Thyroid gland (tissue), 4 donors: ENCODE measurements around the gene CTXN3. TPM values are rescaled to one million over a fixed set of nuclear protein-coding genes. Genes with fewer than 3 reads are reported as not detected.

Experiments used
- DNase-seq, 2 donors: peaks; one replicate each; pipeline ENCODE4 v3.0.0-alpha.2; 2019
- H3K27ac ChIP-seq, 3 donors: fragments of 200-600 bp; sonication (generic); 1 replicate in 2 of 3; 2 replicates in 1 of 3; pipeline ENCODE4 v1.5.1; 2016 to 2019; ENCODE audit warnings: mild to moderate bottlenecking in 1 of 3, moderate library complexity in 1 of 3
- H3K27me3 ChIP-seq: fragments of 200-600 bp; sonication (generic); one replicate; pipeline ENCODE4 v1.5.1; 2019
- H3K36me3 ChIP-seq, 2 donors: fragments of 200-600 bp; sonication (generic); one replicate each; pipeline ENCODE4 v1.5.1; 2016 to 2019
- H3K4me1 ChIP-seq, 2 donors: fragments of 200-600 bp; sonication (generic); one replicate each; pipeline ENCODE4 v1.5.1; 2017 to 2019
- H3K4me3 ChIP-seq, 3 donors: fragments of 200-600 bp; sonication (generic); replicated peaks in 1 of 3; 1 replicate in 2 of 3; 2 replicates in 1 of 3; pipeline ENCODE4 v1.5.1; 2016; ENCODE audit warnings: mild to moderate bottlenecking in 1 of 3
- H3K9me3 ChIP-seq: fragments of 200-600 bp; sonication (generic); one replicate; pipeline ENCODE4 v1.5.1; 2017
- POLR2A ChIP-seq, 2 donors: fragments of 450-650 bp; IDR thresholded peaks; one replicate each; pipeline ENCODE4 v1.6.1; 2017; ENCODE audit warnings: antibody characterized with exemption in 2 of 2, mild to moderate bottlenecking in 2 of 2, moderate library complexity in 1 of 2
- WGBS, 2 donors: methylation state at CpG; one replicate each; pipeline ENCODE4 v1.1.5; 2017; 5-methylcytosine and 5-hydroxymethylcytosine counted together
- intact Hi-C: fragments of 100-400 bp; cut with DNase I; formaldehyde crosslinking; loops from one replicate; pipeline ENCODE4 v1.15.1; 2023
- total RNA-seq, 4 donors: library from RNA; depleted of rRNA; stranded (reverse); fragments of >200 nt; gene quantifications; one replicate each; pipeline ENCODE4 v1.2.3, GENCODE V29; 2016
- TF ChIP-seq, protein P1 (sequence below), 6 experiments: fragments of 200-600 bp in 3 of 6; fragments of 450-650 bp in 3 of 6; sonication (generic) in 3 of 6; IDR thresholded peaks; one replicate each; pipeline ENCODE4 v1.5.1; 2016 to 2019; ENCODE audit warnings: antibody characterized with exemption in 6 of 6, mild to moderate bottlenecking in 2 of 6, inconsistent platforms in 1 of 6, moderate library complexity in 1 of 6

CTXN3 gene
- total RNA-seq, 4 donors from 2014 or later, result not detected

DNA sequence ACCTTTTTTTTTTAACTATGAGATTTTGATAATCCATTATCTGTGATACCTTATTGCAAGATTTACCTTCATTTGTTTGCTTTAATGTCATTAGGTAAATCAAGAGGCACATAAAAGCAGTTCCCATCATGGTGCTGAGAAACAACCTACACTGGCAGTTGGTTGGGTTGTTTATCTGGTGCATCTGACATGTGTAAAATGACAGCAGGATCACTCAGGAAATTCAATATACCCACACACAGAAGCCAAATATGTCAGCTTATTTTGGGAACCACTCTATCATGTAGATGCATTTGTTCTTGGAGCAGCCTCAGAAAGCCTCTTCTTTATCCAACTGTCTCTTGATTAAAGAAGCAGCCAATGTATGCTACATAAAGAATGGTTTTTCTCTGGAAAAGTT is 46.5 kb downstream of the CTXN3 start:
- H3K27ac ChIP-seq, result no peak overlapping the region
- no peaks in the 10 kb centered on the region for H3K4me1 ChIP-seq
- intact Hi-C loops, result no loop called here
- DNase-seq, result no peak
- TF ChIP-seq POLR2A (IDR thresholded peaks at IDR 0.05), result no peak
- TF ChIP-seq, protein P1, sequence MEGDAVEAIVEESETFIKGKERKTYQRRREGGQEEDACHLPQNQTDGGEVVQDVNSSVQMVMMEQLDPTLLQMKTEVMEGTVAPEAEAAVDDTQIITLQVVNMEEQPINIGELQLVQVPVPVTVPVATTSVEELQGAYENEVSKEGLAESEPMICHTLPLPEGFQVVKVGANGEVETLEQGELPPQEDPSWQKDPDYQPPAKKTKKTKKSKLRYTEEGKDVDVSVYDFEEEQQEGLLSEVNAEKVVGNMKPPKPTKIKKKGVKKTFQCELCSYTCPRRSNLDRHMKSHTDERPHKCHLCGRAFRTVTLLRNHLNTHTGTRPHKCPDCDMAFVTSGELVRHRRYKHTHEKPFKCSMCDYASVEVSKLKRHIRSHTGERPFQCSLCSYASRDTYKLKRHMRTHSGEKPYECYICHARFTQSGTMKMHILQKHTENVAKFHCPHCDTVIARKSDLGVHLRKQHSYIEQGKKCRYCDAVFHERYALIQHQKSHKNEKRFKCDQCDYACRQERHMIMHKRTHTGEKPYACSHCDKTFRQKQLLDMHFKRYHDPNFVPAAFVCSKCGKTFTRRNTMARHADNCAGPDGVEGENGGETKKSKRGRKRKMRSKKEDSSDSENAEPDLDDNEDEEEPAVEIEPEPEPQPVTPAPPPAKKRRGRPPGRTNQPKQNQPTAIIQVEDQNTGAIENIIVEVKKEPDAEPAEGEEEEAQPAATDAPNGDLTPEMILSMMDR (IDR thresholded peaks at IDR 0.05), result no peak
- H3K9me3 ChIP-seq, result no peaks in the 10 kb centered on the region
- H3K36me3 ChIP-seq, result no peaks in the 10 kb centered on the region
- H3K4me3 ChIP-seq, result no peak overlapping the region
- H3K27me3 ChIP-seq, result no peaks in the 10 kb centered on the region

DNA sequence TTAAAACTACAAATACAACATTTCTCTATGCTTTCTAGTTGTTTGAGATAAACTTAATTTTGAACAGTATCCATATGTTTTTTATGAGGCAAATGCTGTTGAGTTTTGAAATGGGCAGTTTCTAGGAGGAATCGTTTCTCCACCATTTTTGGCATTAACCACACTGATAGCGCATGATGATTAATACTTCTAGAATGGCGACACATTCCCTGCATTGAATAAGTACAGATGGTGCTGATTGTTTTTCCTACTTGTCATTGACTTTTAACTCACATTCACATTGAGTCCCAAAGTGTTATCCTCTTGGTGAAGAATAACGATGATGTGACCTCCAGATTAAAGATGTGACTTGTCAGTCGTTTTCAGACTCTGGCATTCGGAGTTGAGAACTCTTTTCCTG is 47.8 kb downstream of the CTXN3 start:
- H3K27me3 ChIP-seq, result no peaks in the 10 kb centered on the region
- TF ChIP-seq POLR2A (IDR thresholded peaks at IDR 0.05), result no peak
- TF ChIP-seq, protein P1 (IDR thresholded peaks at IDR 0.05), result no peak
- no peaks in the 10 kb centered on the region for H3K36me3 ChIP-seq
- no peak overlapping the region for H3K27ac ChIP-seq
- H3K4me1 ChIP-seq, result no peaks in the 10 kb centered on the region
- WGBS, 2 donors, result 72 to 77% methylated on average over 6 of the region's 6 CpGs
- intact Hi-C loops, result no loop called here
- no peak overlapping the region for H3K4me3 ChIP-seq
- H3K9me3 ChIP-seq, result no peaks in the 10 kb centered on the region
- DNase-seq, result no peak

DNA sequence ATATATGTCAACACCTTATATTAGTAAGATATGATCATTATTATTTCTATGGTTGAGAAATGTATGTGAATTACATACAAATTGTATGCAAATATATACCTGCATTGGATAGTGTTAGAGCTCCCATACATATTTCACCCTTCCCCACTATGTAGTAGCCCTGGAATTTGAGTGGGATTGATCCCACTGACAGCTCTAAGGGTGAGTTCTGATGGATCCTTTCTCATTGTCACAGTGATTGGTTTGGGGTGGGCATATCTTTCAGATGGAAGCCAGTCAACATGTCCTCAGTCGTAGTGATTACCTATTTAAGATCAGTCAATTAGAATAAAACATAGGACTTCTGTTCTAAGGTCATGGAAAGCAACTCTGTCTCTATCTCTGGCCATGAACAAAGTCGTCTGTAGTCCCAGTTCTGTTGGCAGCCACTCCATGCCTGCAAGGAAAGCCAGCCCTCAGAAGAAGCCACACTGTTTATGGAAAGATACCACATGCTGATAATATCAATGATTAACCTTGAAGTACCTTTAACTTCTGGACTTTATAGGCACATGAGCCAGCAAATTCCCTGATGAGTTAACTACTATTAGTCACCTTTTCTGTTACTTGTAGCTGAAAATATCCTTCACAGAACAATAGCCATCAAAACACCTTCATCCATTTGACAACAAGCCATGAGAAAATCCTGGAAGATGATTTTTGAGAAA is 49.2 kb downstream of the CTXN3 start:
- no peak for DNase-seq
- intact Hi-C loops, result no loop called here
- H3K4me1 ChIP-seq, result no peaks in the 10 kb centered on the region
- no peak overlapping the region for H3K27ac ChIP-seq
- H3K27me3 ChIP-seq, result no peaks in the 10 kb centered on the region
- 61 to 76% methylated on average over 2 of the region's 2 CpGs for WGBS, 2 donors
- no peaks in the 10 kb centered on the region for H3K36me3 ChIP-seq
- H3K4me3 ChIP-seq, result no peak overlapping the region
- no peaks in the 10 kb centered on the region for H3K9me3 ChIP-seq
- TF ChIP-seq, protein P1 (IDR thresholded peaks at IDR 0.05), result no peak
- no peak for TF ChIP-seq POLR2A (IDR thresholded peaks at IDR 0.05)

DNA sequence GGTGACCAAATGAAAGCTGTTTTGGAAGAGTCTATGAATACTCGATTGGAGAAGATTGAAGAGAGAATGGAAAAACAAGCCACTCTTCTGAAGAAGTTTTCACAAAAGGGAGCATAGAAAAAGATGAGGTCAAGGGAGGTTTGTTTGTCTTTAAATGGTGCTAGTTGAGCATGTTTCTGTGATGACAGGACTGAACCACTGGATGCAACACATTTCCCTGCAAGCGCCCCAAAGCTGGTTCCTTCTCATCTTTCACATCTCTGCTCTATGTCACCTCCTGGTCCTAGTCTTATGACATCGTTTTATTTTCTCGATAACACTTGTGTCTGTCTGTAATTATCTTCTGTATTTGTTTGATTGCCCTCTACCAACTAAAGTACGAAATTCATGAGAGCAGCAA is 50.5 kb downstream of the CTXN3 start:
- DNase-seq, result no peak
- H3K27me3 ChIP-seq, result no peaks in the 10 kb centered on the region
- intact Hi-C loops, result no loop called here
- no peak overlapping the region for H3K27ac ChIP-seq
- H3K4me1 ChIP-seq, result peaks cover 0 to 1% of the 10 kb centered on the region in 2 donors
- no peak overlapping the region for H3K4me3 ChIP-seq
- H3K36me3 ChIP-seq, result no peaks in the 10 kb centered on the region
- 74 to 83% methylated on average over 5 of the region's 5 CpGs for WGBS, 2 donors
- no peaks in the 10 kb centered on the region for H3K9me3 ChIP-seq
- no peak for TF ChIP-seq POLR2A (IDR thresholded peaks at IDR 0.05)
- TF ChIP-seq, protein P1 (IDR thresholded peaks at IDR 0.05), result no peak

DNA sequence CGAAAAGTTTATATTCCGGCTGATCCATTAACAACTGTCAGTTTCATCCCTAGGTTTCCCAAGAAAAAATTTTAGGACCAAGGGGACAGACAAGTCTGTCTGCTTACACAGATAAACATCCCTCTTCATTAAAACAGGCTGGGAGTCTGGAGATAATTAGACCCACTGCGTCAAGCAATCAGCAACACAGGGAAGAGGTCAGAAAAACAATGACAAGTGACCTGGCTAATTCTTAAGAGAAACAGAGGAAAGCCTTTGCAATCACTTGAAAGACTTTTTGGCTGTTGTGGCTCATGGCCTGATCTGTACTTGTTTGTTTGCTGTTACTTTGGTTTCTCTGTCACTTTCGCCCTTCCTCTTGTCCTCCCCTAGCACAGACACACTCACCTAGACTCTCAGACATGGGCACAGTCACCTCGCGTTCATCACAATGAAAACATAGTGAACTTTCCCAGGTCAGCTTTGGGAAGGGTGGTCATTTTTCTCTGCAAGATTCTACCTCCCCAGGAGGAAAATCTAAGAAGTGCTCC is 51.4 kb downstream of the CTXN3 start:
- Histone ChIP-seq H3K4me1 (peaks cover 6 to 10% of the 10 kb centered on the region in 2 donors), H3K27me3 (no peaks in the 10 kb centered on the region), H3K4me3 (no peak overlapping the region), H3K36me3 (no peaks in the 10 kb centered on the region), H3K9me3 (no peaks in the 10 kb centered on the region), H3K27ac (no peak overlapping the region)
- no peak for TF ChIP-seq POLR2A (IDR thresholded peaks at IDR 0.05)
- TF ChIP-seq, protein P1 (IDR thresholded peaks at IDR 0.05), result no peak
- intact Hi-C loops, result no loop called here
- no peak for DNase-seq
- 57 to 68% methylated on average over 6 of the region's 6 CpGs for WGBS, 2 donors
